Measurements from ENCODE around the gene APC2. TPM values are rescaled to one million over a fixed set of nuclear protein-coding genes. Genes with fewer than 3 reads are reported as not detected.

The APC2 gene
- total and polyA plus RNA-seq, 9 donors = under 0.01 to 0.28 (median 0.11) TPM; not detected in 1

DNA sequence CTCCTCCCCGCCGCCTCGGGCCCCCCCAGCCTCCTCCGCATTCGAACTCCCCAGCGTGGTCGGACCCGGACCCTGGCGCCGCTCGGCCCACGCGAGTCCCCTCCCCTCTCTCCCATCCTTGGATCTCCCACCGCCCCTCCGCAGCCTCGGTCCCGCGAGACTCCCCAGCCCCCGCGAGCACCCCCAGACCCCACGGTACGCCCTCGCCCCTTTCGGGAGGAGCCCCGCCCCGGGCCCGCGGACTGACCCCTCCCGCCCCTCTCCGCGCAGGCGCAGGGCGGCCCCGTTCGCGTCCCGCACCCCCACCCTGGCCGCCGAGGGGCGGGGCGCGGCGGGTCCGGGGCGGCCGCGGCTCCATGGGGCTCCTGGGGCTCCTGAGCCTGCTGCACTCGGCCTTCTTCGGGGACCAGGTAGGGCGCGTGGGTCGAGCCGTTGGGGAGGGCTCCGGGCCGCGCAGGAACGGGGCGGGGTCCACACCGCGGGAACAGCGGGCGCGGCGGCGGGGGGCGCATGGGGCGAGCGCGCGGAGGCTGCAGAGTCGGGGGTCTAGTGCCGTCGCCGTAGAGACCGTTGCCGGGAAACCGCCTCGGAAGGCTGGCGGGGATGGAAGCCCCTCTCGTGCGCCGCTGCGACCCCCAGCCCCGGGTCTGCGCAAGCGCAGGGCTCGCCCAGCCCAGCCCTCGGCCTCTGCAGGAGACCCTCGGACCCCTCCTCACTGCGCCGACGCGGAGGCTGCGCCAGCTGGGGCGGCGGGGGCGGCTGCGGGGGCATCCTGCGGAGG lies 3.8 kb upstream of the APC2 start:
- intact Hi-C loops (cut with DNase I) = loop anchor here in 2 of 4 donors (10.0 kb wide), 2 partner anchors 131 to 161 kb away; partner anchors contain the start of gene EFNA2 (in 2 of the 2)
- Histone ChIP-seq H3K27me3 (peaks cover 6% of the 10 kb centered on the region), H3K4me3 (no peak overlapping the region), H3K9me3 (no peaks in the 10 kb centered on the region), H3K27ac (no peak overlapping the region), H3K4me1 (ENCODE audit: insufficient read depth) (peaks cover 5% of the 10 kb centered on the region), H3K36me3 (no peaks in the 10 kb centered on the region)
- no peak for TF ChIP-seq POLR2A (IDR thresholded peaks at IDR 0.05)
- TF ChIP-seq, protein P1, sequence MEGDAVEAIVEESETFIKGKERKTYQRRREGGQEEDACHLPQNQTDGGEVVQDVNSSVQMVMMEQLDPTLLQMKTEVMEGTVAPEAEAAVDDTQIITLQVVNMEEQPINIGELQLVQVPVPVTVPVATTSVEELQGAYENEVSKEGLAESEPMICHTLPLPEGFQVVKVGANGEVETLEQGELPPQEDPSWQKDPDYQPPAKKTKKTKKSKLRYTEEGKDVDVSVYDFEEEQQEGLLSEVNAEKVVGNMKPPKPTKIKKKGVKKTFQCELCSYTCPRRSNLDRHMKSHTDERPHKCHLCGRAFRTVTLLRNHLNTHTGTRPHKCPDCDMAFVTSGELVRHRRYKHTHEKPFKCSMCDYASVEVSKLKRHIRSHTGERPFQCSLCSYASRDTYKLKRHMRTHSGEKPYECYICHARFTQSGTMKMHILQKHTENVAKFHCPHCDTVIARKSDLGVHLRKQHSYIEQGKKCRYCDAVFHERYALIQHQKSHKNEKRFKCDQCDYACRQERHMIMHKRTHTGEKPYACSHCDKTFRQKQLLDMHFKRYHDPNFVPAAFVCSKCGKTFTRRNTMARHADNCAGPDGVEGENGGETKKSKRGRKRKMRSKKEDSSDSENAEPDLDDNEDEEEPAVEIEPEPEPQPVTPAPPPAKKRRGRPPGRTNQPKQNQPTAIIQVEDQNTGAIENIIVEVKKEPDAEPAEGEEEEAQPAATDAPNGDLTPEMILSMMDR (IDR thresholded peaks at IDR 0.05) = no peak
- no peak for TF ChIP-seq EP300 (IDR thresholded peaks at IDR 0.05)
- 1% methylated on average over 60 to 99 of the region's 99 CpGs for WGBS, 3 donors
- DNase-seq = peak in 1 of 5 donors; percentile 40

DNA sequence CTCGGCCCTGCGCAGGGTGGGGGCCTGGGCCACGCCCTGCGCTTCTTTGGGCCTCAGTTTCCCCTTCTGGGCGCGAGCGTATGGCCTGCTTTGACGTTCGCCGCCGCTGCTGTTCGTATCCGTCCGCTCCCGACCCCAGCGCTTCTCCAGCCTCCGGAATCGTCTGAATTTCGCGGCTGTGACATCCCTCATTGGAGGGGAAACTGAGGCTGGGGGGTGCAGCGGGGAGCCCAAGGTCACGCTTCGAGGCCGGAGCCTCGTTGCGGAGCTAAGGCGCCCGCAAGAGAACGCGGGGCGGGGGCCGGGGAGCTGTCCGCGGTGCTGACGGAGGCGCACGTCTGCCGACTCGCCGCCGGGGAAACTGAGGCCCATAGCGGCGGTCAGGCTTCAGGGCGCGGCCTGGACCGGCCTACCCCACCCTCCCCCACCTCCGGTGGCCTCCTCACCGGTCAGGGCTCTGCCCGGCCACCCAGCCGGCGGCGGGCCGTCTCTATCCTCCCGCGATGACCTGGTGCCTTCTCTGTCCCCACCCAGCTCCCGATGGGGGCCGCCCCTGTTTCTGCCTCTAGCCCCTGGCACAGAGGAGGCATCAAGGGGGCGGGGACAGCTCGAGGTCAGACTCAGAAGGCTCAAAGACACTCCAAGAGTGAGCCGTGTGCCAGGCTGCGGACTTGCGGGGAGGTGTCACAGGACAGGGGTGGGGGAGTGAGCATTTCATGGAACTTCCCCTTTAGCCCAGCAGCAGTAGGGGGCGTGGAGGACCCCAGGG lies 3.0 kb upstream of the APC2 start:
- peak in 1 of 5 donors; percentile 61 for DNase-seq
- Histone ChIP-seq H3K4me3 (no peak overlapping the region), H3K27ac (no peak overlapping the region), H3K27me3 (peaks cover 9% of the 10 kb centered on the region), H3K9me3 (no peaks in the 10 kb centered on the region), H3K4me1 (ENCODE audit: insufficient read depth) (peaks cover 5% of the 10 kb centered on the region), H3K36me3 (no peaks in the 10 kb centered on the region)
- WGBS, 3 donors = 3 to 7% (median 4%) methylated on average over 55 to 63 of the region's 63 CpGs
- TF ChIP-seq POLR2A (IDR thresholded peaks at IDR 0.05) = no peak
- TF ChIP-seq, protein P1 (IDR thresholded peaks at IDR 0.05) = no peak
- TF ChIP-seq EP300 (IDR thresholded peaks at IDR 0.05) = no peak
- intact Hi-C loops (cut with DNase I) = loop anchor here in 2 of 4 donors (10.0 kb wide), 2 partner anchors 132 to 162 kb away; partner anchors contain the start of gene EFNA2 (in 2 of the 2)

DNA sequence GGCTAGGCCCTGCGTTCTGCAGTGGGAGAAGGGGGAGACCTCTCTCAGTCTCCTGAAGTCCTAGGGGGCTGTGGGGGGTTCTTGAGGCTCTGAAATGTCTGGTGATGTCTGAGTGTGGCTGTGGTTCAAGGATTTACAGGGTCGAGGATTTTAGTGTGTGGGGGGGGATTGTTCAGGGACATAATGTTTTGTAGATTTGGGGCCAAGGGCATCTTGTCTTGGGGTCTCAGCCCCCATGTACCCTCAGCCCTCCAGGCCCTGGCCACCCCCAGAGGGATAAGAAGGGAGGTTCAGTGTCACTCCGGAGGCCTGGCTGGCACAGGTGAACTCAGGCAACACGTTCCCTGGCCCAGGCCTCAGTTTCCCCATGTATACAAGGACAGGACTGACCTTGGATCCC lies 2.4 kb upstream of the APC2 start:
- WGBS, 3 donors = 21 to 33% (median 27%) methylated on average over 4 of the region's 4 CpGs
- no peak for DNase-seq
- Histone ChIP-seq H3K36me3 (no peaks in the 10 kb centered on the region), H3K4me3 (no peak overlapping the region), H3K4me1 (ENCODE audit: insufficient read depth) (peaks cover 5% of the 10 kb centered on the region), H3K27ac (no peak overlapping the region), H3K9me3 (no peaks in the 10 kb centered on the region), H3K27me3 (peaks cover 9% of the 10 kb centered on the region)
- intact Hi-C loops (cut with DNase I) = loop anchor here in 2 of 4 donors (10.0 kb wide), 2 partner anchors 133 to 163 kb away; partner anchors contain the start of gene EFNA2 (in 2 of the 2)
- TF ChIP-seq EP300 (IDR thresholded peaks at IDR 0.05) = no peak
- TF ChIP-seq, protein P1 (IDR thresholded peaks at IDR 0.05) = no peak
- TF ChIP-seq POLR2A (IDR thresholded peaks at IDR 0.05) = no peak

DNA sequence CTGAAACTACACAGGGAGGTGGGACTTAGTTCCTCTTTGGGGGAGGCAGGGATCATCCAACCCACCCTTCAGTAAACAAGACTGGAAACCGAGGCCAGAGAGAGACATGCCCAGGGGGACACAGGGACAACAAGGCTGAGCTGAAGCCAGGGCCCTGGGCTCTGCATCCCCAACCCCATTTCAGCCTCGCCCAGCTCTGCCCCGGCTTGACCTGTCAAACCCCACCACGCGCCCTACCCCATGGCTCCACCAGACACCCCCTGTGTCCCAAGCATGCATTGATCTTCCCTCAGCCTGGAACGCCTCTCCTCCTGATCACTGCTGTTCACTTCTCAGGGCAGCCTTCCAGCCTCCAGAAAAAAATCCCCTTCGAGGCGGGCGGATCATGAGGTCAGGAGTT lies 2.0 kb upstream of the APC2 start:
- TF ChIP-seq, protein P1 (IDR thresholded peaks at IDR 0.05) = no peak
- no peak for TF ChIP-seq POLR2A (IDR thresholded peaks at IDR 0.05)
- no peak for TF ChIP-seq EP300 (IDR thresholded peaks at IDR 0.05)
- DNase-seq = peak in 1 of 5 donors; percentile 32
- Histone ChIP-seq H3K36me3 (no peaks in the 10 kb centered on the region), H3K27me3 (peaks cover 9% of the 10 kb centered on the region), H3K4me1 (ENCODE audit: insufficient read depth) (peaks cover 5% of the 10 kb centered on the region), H3K9me3 (no peaks in the 10 kb centered on the region), H3K27ac (no peak overlapping the region), H3K4me3 (no peak overlapping the region)
- 87 to 88% (median 87%) methylated on average over 9 of the region's 9 CpGs for WGBS, 3 donors
- intact Hi-C loops (cut with DNase I) = loop anchor here in 2 of 4 donors (10.0 kb wide), 2 partner anchors 133 to 163 kb away; partner anchors contain the start of gene EFNA2 (in 2 of the 2)

Data from ovary (tissue), 9 donors.